SK-N-SH treated with all-trans-retinoic acid at 6 μM for 48 hours (cell line): ENCODE results near the gene TEX52.

Experiments
- BACH2 ChIP-seq: fragments of 250-450 bp; sonication (Bioruptor Pico); IDR thresholded peaks from 2 replicates; pipeline ENCODE4 v1.9.0; 2021; ENCODE audit warnings: mild to moderate bottlenecking, borderline replicate concordance
- ESRRG ChIP-seq: fragments of 250-450 bp; sonication (Bioruptor Pico); IDR thresholded peaks from 2 replicates; pipeline ENCODE4 v1.6.1; 2021; ENCODE audit warnings: mild to moderate bottlenecking
- OSR1 ChIP-seq: fragments of 250-450 bp; sonication (Bioruptor Pico); IDR thresholded peaks from 2 replicates; pipeline ENCODE4 v1.8.0; 2022; ENCODE audit warnings: moderate library complexity, mild to moderate bottlenecking, inconsistent platforms
- RARB ChIP-seq: fragments of 250-450 bp; sonication (Bioruptor Pico); IDR thresholded peaks from 2 replicates; pipeline ENCODE4 v1.8.0; 2021; ENCODE audit warnings: mild to moderate bottlenecking, moderate library complexity
- SNAI2 ChIP-seq: fragments of 250-450 bp; sonication (Bioruptor Pico); IDR thresholded peaks from 2 replicates; pipeline ENCODE4 v1.5.0; 2020; ENCODE audit warnings: mild to moderate bottlenecking, moderate library complexity
- ZFP3 ChIP-seq: fragments of 250-450 bp; sonication (Bioruptor Pico); IDR thresholded peaks from 2 replicates; pipeline ENCODE4 v1.5.0; 2020; ENCODE audit warnings: mild to moderate bottlenecking, moderate library complexity
- ZFP30 ChIP-seq: fragments of 450-650 bp; formaldehyde crosslinking; IDR thresholded peaks from 2 replicates; pipeline ENCODE4 v1.5.0; 2022; ENCODE audit warnings: mild to moderate bottlenecking, moderate library complexity
- ZNF70 ChIP-seq: fragments of 450-650 bp; formaldehyde crosslinking; IDR thresholded peaks from 2 replicates; pipeline ENCODE4 v1.5.0; 2020; ENCODE audit warnings: mild to moderate bottlenecking, moderate library complexity
- TF ChIP-seq, protein P1 (sequence below): fragments of 250-450 bp; sonication (Bioruptor Pico); IDR thresholded peaks from 2 replicates; pipeline ENCODE4 v1.5.0; 2020; ENCODE audit warnings: mild to moderate bottlenecking, moderate library complexity

DNA sequence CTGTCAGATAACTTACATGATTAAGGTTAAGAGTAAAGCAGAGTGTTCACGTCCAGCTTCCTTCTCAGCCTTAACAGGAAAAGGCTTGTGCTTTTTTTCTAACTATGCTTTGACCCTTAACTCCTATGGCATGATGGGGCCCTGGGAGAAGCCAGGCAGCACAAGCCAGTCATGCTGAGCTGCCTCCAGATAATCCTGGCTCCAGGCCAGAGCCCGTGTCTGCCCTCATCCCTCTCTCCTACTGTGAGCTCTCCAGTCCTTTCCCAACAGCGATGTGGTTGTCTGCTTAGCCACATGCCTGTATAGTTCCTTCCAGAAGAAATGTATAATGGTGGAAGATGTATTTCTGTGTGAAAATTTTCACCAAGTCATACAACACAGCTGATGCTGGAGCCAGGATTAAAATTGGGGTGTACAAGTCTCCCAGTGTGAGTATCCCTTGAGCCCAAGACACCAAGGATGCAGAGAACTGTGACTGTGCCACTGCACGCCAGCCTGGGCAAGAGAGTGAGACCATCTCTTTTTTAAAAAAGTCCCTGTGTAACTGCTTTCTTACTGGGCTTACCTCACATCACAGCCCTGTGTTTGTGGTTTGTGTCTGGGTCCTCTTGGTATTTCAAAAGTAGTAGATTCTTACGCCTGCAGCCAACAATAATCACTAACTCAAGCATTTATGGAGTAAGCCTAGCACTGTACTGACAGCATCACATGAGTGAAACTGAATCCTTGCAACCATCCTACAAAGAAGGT, 52.3 kb downstream of the TEX52 start:
- TF ChIP-seq RARB (CRISPR knock-in tag): no peak
- TF ChIP-seq, protein P1, sequence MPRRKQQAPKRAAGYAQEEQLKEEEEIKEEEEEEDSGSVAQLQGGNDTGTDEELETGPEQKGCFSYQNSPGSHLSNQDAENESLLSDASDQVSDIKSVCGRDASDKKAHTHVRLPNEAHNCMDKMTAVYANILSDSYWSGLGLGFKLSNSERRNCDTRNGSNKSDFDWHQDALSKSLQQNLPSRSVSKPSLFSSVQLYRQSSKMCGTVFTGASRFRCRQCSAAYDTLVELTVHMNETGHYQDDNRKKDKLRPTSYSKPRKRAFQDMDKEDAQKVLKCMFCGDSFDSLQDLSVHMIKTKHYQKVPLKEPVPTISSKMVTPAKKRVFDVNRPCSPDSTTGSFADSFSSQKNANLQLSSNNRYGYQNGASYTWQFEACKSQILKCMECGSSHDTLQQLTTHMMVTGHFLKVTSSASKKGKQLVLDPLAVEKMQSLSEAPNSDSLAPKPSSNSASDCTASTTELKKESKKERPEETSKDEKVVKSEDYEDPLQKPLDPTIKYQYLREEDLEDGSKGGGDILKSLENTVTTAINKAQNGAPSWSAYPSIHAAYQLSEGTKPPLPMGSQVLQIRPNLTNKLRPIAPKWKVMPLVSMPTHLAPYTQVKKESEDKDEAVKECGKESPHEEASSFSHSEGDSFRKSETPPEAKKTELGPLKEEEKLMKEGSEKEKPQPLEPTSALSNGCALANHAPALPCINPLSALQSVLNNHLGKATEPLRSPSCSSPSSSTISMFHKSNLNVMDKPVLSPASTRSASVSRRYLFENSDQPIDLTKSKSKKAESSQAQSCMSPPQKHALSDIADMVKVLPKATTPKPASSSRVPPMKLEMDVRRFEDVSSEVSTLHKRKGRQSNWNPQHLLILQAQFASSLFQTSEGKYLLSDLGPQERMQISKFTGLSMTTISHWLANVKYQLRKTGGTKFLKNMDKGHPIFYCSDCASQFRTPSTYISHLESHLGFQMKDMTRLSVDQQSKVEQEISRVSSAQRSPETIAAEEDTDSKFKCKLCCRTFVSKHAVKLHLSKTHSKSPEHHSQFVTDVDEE (CRISPR knock-in tag): no peak
- TF ChIP-seq ESRRG (CRISPR knock-in tag): no peak
- no peak for TF ChIP-seq SNAI2
- no peak for TF ChIP-seq ZFP3 (CRISPR knock-in tag)
- TF ChIP-seq ZNF70 (CRISPR knock-in tag): no peak
- TF ChIP-seq BACH2 (CRISPR knock-in tag): no peak
- TF ChIP-seq ZFP30 (CRISPR knock-in tag): no peak
- no peak for TF ChIP-seq OSR1 (CRISPR knock-in tag)
